GM10248 (cell line): ENCODE measurements around the gene MAFG.

Experiments used
- CTCF ChIA-PET: fragments of 300-600 bp; sonication (Branson Sonifier 250); formaldehyde crosslinking; extraction: SDS; loops from one replicate; lab custom pipeline; 2021; ENCODE audit warnings: antibody characterized with exemption; lab: Yijun Ruan, JAX
- POLR2A ChIA-PET: fragments of 350-650 bp; sonication (Branson Sonifier 250); formaldehyde crosslinking; extraction: SDS; loops from one replicate; lab custom pipeline; 2020; ENCODE audit warnings: antibody characterized with exemption; lab: Yijun Ruan, JAX
- DNase-seq: peaks from one replicate; pipeline ENCODE4 v3.0.0; 2012; ENCODE audit errors: extremely low spot score
- TF ChIP-seq, protein P1 (sequence below): IDR thresholded peaks from 2 replicates; pipeline ENCODE4 v1.5.1; 2012; ENCODE audit warnings: mild to moderate bottlenecking, low read depth; ENCODE audit errors: extremely low read depth, missing control alignments, control extremely low read depth

Gene MAFG

DNA sequence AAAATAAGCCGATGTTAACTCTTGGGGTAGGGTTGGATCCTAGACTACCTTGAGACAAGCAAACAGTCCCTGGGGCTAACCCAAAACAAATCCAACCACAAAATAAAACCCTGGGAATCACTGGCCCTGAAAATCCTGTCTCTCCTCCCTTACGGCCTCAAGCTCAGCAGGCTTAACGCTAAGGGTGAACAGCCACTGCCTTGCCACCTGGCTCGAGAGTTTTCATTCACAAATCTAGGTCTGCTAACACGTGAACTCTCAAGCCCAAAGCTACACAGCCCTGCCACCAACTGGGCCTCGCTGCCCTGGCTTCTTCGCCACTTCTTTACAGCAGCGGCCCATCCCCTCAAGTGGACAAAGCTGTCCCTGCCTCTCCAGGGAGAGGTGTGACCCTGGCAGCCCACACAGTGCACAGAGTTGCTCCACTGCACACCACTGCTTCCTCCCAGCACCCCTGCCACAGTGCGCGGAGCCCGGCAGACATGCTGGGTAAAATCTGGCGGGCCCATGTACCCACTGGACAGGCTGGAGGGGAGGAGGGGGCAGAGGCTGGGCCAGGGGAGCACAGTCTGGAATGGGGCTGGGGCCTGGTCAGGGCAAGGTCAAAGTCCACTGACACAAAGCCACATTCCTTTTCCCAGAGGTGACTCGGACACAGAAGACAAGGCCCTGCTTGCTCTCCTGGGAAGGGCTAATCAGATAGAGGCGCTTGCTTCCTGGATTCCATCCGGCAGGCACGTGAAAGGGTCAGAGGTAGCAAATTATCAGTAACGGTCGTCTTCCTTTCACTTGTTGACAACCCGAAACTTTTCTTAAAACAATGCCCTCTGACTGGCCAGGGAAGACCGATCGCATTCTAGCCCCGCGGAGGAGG lies 17.3 kb downstream of the MAFG start:
- DNase-seq: no peak
- CTCF ChIA-PET: interaction anchor here (0.9 to 1.1 kb wide), 3 partner anchors 12 to 44 kb away, joined by 3 read pairs; no protein-coding TSS in a partner anchor

DNA sequence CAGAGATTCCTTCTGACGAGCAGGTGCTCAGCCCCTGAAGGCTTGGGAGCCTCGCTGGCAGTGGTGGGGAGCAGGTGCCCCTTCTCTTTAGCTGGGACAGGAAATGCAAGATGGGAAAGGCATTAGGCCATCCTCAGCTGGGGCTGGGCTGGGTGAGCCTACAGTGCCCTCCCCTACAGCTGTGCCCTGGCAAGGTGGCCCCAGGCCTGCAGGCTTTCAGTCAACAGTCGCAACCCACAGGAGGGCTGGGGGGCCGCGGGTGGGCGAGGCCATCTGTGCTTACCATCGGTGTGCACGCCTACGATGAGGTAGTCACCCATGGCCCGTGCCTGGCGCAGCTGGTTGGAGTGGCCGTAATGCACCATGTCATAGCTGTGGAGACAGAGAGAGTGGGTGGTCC lies 18.3 kb downstream of the MAFG start:
- ChIA-PET CTCF (interaction anchor here (0.9 to 1.1 kb wide), 2 partner anchors 12 to 15 kb away, joined by 3 read pairs; no protein-coding TSS in a partner anchor), POLR2A (no interaction called here)
- TF ChIP-seq, protein P1, sequence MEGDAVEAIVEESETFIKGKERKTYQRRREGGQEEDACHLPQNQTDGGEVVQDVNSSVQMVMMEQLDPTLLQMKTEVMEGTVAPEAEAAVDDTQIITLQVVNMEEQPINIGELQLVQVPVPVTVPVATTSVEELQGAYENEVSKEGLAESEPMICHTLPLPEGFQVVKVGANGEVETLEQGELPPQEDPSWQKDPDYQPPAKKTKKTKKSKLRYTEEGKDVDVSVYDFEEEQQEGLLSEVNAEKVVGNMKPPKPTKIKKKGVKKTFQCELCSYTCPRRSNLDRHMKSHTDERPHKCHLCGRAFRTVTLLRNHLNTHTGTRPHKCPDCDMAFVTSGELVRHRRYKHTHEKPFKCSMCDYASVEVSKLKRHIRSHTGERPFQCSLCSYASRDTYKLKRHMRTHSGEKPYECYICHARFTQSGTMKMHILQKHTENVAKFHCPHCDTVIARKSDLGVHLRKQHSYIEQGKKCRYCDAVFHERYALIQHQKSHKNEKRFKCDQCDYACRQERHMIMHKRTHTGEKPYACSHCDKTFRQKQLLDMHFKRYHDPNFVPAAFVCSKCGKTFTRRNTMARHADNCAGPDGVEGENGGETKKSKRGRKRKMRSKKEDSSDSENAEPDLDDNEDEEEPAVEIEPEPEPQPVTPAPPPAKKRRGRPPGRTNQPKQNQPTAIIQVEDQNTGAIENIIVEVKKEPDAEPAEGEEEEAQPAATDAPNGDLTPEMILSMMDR: no peak
- no peak for DNase-seq

More for the DNA sequence above, 17.3 kb downstream of the MAFG start:
- POLR2A ChIA-PET: no interaction called here
- TF ChIP-seq, protein P1: no peak

DNA sequence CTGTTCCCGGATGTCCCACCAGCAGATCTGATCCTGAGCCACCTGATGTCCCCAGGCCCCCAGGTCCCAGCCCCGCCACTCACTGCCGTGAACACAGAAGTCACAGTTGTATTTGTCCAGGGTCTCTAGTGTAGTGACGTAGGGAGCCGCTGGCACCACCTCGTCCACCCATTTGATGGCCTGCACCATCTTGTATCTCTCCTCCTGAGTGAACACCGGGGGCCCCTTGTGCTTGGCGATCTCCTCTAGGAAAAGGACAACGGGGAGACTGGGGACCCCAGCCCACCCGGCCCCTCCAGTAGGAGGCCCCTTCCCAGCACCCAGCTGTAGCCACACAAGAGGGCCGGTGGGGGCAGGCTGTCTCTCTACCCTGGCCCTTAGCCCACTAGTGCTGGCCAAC lies 18.7 kb downstream of the MAFG start:
- ChIA-PET CTCF (no interaction called here), POLR2A (no interaction called here)
- TF ChIP-seq, protein P1: no peak
- no peak for DNase-seq

DNA sequence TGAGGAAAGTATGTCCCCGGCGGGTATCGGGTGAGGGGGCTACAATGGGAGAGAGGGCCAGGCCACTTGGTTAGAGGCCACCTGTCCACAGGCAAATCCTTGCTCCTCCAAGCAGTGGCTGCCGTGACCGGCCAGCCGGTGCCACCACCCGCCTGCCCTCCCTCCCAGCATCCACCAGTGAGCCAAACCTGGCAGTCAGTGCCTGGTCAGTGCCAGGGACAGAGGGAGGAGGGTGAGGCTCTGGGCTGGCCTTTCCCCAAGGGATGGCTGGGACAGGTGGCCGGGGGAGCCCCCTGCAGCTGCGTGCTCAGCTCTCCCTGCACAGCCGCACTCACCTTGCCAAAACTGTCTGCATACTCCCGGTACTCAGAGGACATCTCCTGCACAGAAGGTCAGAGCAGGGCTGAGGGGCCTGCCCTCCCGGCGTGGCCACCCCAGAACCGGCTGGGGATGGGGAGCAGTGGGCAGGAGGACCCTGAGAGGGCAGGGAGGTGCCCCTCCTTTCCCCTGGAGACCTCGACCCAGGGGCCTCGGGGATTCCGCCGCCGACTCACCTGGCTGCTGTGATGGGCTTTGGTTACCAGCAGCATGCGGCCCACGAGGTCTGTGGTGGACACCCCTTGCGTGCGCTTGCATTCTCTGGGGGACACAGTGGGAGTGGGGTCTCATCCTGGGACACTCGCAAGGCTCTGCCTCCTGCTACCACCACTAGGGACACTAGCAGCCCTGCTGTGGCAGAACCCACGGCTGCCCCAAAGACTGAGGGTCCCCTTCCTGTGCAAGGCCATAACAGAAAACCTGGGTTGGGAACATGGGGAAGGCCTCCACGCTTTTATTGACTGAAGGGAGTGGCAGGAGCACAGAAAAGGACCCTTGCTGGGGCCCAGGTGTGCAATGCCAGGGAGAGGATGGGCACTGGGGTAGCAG lies 20.1 kb downstream of the MAFG start:
- ChIA-PET CTCF (no interaction called here), POLR2A (no interaction called here)
- DNase-seq: no peak
- TF ChIP-seq, protein P1: no peak

DNA sequence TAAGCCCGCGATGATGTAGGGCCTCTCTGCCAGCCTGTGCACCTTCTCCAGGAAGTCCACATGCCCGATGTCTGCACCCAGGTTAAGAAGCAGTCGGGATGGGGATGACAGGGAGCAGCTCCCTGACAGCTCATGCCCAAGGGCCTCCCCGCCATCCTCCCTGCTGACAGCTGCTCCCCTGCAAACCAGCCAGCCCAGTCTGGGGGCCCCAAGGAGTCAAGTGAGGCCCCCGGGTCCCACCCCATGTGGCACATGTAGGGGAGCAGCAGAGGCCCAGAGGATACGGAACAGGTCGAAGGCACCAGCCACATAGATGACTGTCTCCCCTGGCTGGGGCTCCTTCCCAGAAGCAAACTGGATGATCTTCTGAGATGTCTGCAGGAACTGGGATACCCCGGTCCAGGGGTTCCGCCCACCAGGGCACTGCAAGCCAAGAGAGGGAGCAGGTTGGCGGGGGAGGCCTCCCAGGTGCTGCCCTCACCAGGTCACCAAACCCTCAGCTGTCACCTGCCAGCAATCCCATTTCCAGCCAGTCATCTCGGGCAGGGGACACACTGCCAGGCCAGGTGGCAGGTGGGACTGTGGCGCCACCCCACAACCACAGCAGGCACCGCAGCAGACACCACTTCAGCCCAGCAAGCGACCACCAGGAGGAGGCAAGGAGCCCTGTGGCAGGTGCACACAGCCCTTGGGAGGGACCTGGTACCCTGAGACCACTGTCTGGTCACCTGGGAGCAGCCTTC lies 20.9 kb downstream of the MAFG start:
- CTCF ChIA-PET: no interaction called here
- TF ChIP-seq, protein P1: no peak
- POLR2A ChIA-PET: interaction anchor here (0.5 kb wide), 1 partner anchor 12 kb away, joined by 4 read pairs; no protein-coding TSS in a partner anchor
- no peak for DNase-seq

DNA sequence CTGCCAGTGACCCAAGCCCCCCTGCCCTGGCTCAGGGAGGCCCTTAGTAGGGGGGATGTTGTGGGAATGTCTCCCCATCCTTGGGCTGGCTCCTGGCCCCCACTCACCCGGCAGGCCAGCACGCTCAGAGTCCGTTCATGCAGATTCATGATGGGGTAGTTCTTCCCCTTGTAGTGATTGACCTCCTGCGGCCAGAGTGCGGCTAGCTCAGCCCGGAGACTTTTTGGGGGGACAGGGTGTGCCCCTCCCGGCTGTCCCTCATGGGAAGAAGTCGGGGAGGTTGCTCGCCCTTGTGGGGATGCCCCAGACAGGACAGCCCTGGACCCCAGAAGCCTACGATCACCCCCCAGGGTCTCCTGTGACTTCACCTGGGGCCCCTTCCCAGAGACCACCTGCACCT lies 21.5 kb downstream of the MAFG start:
- CTCF ChIA-PET: no interaction called here
- no peak for DNase-seq
- POLR2A ChIA-PET: interaction anchor here (0.5 kb wide), 1 partner anchor 12 kb away, joined by 4 read pairs; no protein-coding TSS in a partner anchor
- TF ChIP-seq, protein P1: no peak
